Gastrocnemius medialis (tissue), 4 donors: ENCODE measurements around the gene THAP12.

ENCODE experiments used
- POLR2A ChIP-seq, 2 donors: fragments of 450-650 bp; IDR thresholded peaks; one replicate each; pipeline ENCODE4 v1.6.1; 2017; ENCODE audit warnings: antibody characterized with exemption in 2 of 2, mild to moderate bottlenecking in 2 of 2, moderate library complexity in 2 of 2
- TF ChIP-seq, protein P1 (sequence below), 5 experiments: fragments of 450-650 bp in 3 of 5; fragments of 200-600 bp in 2 of 5; sonication (generic) in 2 of 5; IDR thresholded peaks in 4 of 5; conservative IDR thresholded peaks in 1 of 5; 1 replicate in 4 of 5; 2 replicates in 1 of 5; pipeline ENCODE4 v1.5.1; 2016 to 2019; ENCODE audit warnings: antibody characterized with exemption in 5 of 5, mild to moderate bottlenecking in 3 of 5, moderate library complexity in 3 of 5

DNA sequence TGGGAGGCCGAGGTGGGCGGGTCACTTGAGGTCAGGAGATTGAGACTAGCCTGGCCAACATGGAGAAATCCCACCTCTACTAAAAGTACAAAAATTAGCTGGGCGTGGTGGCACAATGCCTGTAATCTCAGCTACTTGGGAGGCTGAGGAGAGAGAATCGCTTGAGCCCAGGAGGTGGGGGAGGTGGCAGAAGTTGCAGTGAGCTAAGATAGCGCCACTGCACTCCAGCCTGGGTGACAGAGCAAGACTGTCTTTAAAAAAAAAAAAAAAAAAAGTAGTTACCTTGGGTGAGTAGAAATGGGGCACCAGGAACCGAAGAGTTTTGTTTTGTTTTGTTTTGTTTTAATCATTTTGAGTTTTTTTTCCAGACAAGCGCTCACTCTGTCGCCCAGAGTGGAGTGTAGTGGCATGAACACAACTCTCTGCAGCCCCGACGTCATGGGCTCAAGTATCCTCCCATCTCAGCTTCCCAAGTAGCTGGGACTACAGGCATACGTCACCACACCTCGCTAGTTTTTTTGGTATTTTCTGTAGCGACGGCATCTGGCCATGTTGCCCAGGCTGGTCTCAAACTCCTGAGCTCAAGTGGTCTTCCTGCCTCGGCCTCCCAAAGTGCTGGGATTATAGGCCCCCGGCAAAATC is 15.8 kb downstream of the THAP12 start:
- TF ChIP-seq, protein P1, sequence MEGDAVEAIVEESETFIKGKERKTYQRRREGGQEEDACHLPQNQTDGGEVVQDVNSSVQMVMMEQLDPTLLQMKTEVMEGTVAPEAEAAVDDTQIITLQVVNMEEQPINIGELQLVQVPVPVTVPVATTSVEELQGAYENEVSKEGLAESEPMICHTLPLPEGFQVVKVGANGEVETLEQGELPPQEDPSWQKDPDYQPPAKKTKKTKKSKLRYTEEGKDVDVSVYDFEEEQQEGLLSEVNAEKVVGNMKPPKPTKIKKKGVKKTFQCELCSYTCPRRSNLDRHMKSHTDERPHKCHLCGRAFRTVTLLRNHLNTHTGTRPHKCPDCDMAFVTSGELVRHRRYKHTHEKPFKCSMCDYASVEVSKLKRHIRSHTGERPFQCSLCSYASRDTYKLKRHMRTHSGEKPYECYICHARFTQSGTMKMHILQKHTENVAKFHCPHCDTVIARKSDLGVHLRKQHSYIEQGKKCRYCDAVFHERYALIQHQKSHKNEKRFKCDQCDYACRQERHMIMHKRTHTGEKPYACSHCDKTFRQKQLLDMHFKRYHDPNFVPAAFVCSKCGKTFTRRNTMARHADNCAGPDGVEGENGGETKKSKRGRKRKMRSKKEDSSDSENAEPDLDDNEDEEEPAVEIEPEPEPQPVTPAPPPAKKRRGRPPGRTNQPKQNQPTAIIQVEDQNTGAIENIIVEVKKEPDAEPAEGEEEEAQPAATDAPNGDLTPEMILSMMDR (IDR thresholded peaks at IDR 0.05 in 4 of 5, conservative IDR thresholded peaks at IDR 0.05 in 1 of 5) = no peak
- TF ChIP-seq POLR2A (IDR thresholded peaks at IDR 0.05) = no peak
